Choroid plexus epithelial cell (primary cell): ENCODE measurements around the gene FUOM.

ENCODE experiments used
- DNase-seq: peaks from one replicate; pipeline ENCODE4 v3.0.0-alpha.2; 2010; ENCODE audit warnings: low read depth
- H3K4me3 ChIP-seq: 2 replicates; pipeline ENCODE4 v1.5.1; 2011; ENCODE audit warnings: low read depth, mild to moderate bottlenecking, control low read depth, low read length, moderate library complexity
- TF ChIP-seq, protein P1 (sequence below): conservative IDR thresholded peaks from 2 replicates; pipeline ENCODE4 v1.5.1; 2011; ENCODE audit warnings: low read depth, mild to moderate bottlenecking, control low read depth, inconsistent platforms, low read length, moderate library complexity

Gene FUOM

DNA sequence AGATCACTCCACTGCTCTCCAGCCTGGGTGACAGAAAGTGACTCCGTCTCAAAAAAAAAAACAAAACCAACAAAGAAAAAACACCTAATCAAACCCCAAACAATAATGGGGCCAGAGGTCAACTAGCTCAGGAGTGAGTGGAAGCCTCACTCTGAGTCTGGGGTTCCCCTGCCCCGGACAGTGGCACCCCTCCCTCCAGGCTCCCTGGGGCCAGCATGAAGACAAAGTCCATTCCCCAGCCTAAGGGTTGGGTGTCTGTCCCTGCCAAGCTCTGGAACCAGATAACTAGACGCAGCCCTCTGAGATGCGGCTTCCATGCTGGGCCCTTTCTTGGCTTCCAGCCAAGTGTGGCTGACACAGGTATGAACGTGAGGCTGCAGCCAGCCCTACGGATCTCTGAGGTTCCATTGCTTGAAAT is 1.7 kb upstream of the FUOM start:
- no peak for DNase-seq
- TF ChIP-seq, protein P1, sequence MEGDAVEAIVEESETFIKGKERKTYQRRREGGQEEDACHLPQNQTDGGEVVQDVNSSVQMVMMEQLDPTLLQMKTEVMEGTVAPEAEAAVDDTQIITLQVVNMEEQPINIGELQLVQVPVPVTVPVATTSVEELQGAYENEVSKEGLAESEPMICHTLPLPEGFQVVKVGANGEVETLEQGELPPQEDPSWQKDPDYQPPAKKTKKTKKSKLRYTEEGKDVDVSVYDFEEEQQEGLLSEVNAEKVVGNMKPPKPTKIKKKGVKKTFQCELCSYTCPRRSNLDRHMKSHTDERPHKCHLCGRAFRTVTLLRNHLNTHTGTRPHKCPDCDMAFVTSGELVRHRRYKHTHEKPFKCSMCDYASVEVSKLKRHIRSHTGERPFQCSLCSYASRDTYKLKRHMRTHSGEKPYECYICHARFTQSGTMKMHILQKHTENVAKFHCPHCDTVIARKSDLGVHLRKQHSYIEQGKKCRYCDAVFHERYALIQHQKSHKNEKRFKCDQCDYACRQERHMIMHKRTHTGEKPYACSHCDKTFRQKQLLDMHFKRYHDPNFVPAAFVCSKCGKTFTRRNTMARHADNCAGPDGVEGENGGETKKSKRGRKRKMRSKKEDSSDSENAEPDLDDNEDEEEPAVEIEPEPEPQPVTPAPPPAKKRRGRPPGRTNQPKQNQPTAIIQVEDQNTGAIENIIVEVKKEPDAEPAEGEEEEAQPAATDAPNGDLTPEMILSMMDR = no peak
- H3K4me3 ChIP-seq = no peak overlapping the region

DNA sequence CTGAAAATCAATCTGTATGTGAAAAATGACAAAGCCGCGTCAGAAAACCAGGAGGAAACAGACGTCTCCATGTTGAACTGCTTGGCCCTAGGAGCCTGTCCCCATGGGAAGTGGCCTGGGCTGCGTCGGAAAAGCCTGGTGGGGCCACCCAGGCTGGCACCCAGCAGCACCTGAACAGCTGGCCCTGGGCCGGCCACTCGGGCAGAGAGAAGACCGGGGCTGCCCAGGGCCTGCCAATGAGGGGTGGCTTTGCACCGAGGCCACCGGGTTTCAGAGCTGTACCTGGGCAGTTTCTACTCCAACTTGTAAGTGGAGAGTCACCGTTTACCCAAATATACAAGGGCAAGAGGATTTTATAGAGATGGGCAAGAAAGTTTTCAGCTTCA is 1.1 kb upstream of the FUOM start:
- TF ChIP-seq, protein P1 = no peak
- no peak overlapping the region for H3K4me3 ChIP-seq
- DNase-seq = no peak

DNA sequence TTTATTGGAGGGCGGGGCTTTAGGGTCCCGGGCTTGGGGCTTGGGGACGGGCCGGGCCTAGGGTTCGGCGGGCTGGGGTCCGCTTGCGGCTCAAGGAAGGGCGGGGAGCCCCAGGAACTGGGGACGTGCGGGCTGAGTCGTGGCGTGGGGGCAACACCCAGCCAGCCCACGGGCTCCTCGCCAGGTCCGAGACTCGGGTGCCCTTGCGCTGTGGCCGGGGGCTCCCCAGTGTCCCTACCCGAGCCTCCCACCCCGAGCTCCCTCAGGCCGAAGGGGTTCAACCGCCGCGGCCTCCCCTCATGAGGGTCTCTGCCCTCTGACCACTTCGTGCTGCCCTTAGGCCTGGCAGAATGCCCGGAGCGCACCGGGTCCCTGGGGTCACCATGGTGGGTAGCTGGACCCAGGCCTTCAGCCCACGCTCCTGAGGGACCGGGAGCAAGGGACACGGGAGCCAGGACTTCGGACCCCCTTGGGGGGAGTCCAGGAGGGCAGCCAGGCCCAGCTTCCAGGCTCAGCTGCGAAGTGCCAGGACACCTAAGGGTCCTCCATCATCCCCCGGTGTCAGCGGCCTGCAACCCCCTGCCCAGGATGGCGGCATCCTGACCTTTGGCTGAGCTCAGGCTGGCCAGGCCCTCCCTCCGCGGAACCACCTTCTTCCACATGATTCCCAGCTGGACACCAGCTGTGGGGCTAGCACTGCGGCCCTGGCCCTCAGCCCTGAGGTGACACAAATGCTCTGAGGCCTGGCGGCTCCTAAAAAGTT is 524 bp upstream of the FUOM start:
- DNase-seq = no peak
- TF ChIP-seq, protein P1 = no peak
- H3K4me3 ChIP-seq = no peak overlapping the region

DNA sequence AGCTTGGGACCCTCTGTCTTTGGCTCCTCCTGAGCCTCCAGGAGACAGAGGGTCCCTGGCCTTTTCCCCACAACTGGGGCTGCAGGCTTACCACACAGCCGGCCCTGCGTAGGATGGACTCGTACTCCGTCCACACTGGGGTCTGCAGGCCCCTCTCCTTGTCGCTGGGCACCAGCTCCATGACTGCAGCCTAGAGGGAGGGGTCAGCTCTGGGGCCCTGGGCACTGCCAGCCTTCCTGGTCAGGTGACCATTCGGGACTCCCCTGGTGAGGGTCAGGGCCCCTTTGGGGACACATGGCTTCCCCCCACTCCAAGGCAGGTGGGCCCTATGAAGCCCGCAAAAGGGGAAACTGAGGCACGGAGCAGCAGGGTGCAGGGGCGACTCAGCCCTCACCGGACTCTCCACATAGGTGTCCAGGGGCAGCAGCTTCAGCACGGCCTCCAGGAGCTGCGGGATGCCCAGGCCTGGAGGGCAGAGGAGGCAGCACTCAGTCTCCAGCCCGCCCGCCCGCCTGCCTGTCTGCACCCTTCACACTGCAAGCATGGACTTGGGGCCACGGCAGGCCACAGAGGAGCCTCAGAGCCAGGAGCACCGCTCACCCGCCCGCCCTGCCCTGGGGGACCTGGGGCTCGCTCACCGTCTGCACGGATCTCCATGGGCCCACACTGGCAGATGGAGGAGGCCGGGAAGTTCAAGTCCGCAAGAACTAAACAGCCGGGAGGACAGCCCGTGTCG is 1.1 kb downstream of the FUOM start:
- TF ChIP-seq, protein P1 = no peak
- H3K4me3 ChIP-seq = peak overlapping the region; percentile 60
- no peak for DNase-seq

DNA sequence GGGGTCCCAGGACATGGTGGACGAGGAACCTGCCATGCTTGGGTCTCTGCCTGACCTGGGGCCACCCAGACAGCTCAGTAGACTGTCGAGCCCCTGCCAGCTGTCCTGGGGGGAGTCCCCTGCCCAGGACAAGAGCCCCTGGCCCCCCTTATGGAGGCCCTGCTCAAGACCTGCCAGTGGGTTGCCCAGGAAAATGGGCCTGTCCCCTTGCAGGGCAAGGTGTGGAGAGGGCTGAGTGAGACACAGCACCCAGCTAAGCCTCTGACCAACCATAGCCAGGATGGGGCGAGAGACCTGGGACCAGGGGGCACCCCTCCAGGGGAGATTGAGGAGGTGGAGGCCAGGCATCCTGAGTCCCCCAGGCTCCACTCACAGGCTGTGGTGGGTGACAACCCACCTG is 1.8 kb downstream of the FUOM start:
- no peak overlapping the region for H3K4me3 ChIP-seq
- no peak for DNase-seq
- TF ChIP-seq, protein P1 = no peak

DNA sequence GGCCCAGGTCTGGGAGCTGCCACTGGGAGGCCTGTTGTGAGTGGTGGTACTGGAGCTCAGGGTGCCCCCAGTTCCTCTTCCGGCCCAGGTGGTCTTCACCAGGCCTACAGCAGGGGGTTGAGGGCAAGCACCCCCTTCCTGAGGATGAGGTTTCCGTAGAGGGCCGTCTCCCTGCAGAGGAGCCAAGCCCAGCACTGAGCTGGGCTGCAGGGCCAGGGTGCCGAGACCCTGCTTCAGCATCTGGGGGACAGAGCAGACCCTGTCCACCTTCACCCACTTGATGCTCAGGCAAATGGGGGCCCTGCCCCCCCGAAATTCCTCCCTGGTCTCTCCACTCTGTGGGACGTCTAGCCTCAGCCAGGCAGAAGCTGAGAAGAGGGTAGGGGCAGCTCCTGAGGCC is 2.6 kb downstream of the FUOM start:
- DNase-seq = no peak
- no peak overlapping the region for H3K4me3 ChIP-seq
- TF ChIP-seq, protein P1 = no peak

DNA sequence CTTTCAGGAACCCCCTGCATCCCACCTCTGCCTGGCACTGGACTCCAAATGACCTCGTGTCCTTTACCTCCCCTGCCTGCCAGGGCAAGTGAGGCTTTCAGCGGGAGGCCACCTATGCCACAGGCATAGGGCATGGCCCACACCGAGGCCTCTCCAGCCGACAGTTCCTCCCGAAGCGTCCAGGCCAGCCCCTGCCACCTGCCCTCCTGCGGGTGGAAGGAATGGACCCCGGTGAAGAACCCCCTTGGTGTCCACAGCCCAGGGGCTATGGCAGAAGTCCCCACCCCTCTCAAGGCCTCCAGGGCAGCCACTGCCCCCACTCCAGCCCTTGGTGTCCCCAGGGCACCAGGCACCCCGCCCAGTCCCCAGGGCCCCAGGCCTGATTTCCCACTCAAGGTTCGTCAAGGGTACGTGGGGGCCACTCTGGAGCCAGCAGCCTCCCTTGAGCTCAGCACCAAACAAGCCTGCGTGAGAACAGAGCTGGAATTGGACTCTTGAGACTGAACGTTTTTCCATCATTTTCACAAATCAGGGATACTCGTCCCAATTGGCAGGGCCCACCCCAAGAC is 3.1 kb downstream of the FUOM start:
- no peak overlapping the region for H3K4me3 ChIP-seq
- TF ChIP-seq, protein P1 = no peak
- DNase-seq = no peak
